SW480 (cell line): ENCODE results near the gene DNAJB5.
"Not testable (repeated sequence)": the region's sequence is repeated elsewhere in the genome, so short reads cannot be mapped to it uniquely, and the experiment has no call there.

Source experiments
- DNase-seq: peaks from one replicate; pipeline ENCODE4 v3.0.0-alpha.2; 2016; ENCODE audit warnings: low spot score

The DNAJB5 gene

DNA sequence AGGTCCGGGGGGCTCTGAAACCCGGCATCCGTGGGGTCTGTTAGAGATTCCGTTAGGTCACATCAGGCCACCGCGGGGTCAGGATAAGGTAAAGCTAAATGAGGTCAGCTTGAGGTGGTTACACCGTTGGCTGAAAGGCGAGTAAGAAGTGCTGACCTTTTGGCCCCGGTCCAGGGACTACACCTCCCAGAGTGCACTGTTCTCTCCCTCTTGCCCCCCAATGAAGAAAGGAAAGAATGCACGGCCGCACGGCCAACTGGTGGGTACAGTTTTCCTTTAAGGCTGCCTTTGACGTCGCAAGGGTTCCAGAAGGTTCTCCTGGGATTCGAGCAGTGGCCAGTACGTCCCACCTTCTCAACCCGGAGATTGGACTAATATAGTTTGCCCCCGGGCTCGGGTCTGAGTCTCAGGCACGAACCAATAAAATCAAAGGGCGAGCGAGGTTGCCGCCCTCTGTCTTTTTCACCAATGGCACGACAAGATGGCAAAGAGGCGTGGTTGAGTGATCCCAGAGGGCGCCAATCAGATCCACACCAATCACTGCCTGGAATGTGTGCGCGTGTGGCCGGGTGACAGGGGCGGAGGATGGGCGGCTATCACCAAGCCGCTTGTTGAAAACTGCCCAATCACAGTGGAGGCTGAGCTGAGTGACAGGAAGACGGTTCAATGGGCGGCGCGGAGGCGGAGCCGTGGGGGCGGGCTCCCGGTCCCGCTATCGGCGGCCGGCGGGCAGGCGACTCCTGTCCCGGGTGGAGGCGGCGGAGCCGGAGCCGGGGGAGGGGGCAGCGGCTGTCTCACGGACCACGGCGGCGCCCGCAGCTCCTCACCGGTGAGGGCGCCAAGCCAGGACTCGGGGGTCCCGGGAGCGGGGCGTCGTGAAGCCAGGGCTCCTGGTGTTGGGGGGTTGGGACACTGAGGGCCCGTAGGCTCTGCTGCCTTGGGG lies at the start of gene DNAJB5:
TSS of gene DNAJB5 (plus strand) at position 743 of the 943 bp plus-strand sequence. CDS start 886 bp downstream, outside the sequence.
- peak; percentile 99 for DNase-seq

DNA sequence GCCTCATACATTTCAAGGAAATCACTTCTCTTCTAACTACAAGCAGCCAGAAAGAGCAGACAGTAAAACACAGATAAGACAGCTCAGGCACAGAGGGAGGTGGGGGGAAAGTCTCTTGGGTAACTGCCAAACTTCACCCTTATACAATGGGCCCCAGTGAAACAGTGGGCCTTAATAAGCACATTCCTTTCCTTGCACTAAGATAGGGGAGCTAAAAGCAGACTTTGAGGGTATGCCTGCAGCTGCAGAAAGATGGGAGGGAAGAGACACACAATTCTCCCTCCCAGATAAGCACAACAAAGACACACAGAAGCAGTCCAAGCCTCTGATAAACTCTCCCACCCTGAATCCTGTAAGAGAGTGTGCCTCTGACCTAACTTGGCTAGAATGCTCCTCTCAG lies 49.6 kb upstream of the DNAJB5 start:
- not testable (repeated sequence) for DNase-seq

DNA sequence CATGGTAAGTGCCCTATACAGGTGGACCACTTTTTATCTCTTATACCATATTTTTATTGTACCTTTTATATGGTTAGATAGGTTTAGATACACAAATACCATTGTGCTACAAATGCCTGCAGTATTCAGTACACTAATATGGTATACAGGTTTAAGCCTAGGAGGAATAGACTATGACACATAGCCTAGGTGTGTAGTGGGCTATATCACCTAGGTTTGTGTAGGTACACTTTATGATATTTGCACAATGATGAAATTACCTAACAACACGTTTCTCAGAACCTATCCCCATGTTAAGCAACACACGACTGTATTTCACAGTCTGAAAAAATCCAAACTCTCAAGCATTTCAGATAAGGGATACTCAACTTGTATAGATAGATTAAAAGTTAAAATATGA lies 41.1 kb upstream of the DNAJB5 start:
- no peak for DNase-seq

DNA sequence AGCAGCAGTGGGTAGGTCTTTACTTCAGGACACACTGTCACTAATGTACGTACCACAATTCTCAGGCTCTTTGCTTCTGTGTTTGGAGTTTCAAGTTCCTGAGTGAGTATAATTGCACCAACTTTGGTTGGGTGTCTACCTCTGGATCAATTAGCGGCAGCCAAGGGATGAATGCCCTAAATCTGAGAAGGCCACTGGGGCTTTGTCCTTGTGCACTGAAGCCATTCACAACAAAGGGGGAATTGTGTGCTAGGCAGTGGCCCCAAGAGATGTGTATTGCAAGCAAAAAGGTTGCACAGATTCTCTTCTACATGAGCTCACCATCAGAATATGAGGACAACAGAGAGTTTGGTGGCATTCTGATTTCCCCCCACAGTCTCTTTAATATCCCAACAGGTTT lies 35.3 kb upstream of the DNAJB5 start:
- no peak for DNase-seq

DNA sequence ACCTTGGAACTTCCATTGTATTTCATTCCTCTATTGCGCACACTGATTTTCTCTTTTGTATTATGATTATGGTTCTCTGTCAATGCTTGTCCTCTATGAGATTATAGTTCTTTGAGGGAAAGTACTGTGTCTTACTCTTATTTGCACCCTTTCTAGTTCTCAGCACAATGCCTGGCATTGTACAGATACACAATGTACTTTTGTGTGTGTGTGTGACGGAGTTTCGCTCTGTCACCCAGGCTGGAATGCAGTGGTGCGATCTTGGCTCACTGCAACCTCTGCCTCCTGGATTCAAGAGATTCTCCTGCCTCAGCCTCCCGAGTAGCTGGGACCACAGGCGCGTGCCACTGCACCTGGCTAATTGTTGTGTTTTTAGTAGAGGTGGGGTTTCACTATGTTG lies 33.5 kb upstream of the DNAJB5 start:
- DNase-seq = not testable (repeated sequence)

DNA sequence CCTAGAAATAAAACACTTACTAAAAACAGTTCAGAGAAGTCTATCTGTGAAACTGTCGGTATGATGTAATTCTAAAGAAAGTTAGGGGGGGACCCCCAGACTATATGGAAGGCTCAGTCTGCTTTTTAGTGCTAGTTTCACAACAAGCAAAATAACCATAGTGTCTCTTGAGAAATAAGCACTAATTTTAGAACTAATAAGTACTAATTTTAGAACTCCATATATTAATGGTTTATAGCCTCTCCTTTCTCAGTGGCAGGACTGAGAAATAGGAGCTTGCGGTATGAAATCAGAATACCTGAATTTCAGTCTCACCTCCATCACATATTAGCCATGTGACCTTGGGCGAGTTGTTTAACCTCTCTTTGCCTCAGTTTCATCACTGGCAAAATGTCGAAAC lies 32.9 kb upstream of the DNAJB5 start:
- no peak for DNase-seq

DNA sequence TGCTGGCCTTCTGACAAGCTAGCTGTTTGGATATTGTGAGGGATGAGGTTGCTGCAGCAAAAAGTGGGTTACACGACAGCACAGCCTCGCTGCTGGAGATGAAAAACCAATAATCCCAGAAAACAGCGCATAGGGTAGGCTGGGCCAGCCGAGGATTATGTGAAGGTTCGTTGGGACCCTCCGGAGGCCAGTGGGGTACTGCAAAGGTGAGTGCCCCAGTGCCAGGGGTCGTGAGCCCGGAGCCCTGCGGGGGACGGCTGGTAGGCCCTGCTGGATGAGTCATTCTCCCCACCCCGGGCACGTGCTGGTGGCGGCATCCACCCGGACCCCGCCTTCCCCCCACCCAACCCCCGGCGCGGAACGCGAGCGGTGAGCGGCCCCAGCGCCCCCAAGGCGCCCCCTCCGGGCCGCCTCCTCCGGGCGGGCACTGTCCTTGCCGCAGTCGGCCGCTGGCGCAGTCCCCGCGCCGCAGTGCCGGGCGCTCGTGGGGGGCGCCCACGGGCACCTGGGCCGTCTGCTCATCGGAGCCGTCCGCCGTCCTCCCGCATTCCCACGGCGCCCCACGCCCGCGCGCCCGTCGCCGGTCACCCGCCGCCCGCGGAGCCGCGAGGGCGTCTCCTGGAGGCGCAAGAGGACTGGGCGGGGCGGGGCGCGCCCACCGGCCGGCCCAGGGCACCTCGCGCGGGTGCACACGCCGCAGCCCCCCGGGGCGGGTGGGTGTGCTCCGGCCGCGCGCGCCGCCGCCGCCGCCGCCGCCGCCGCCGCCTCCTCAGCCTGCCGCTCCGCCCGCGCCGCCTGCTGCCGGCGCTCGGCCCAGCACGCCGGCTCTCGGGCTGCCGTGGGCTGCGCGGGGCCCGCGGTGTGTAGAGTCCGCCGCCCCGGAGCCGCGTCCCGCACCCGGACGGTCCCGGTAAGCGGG lies 31.8 kb upstream of the DNAJB5 start, which contains the start of gene PHF24:
TSS of gene PHF24 (plus strand) at position 794 of the 919 bp plus-strand sequence. CDS start 13,014 bp downstream, outside the sequence.
- DNase-seq = no peak

DNA sequence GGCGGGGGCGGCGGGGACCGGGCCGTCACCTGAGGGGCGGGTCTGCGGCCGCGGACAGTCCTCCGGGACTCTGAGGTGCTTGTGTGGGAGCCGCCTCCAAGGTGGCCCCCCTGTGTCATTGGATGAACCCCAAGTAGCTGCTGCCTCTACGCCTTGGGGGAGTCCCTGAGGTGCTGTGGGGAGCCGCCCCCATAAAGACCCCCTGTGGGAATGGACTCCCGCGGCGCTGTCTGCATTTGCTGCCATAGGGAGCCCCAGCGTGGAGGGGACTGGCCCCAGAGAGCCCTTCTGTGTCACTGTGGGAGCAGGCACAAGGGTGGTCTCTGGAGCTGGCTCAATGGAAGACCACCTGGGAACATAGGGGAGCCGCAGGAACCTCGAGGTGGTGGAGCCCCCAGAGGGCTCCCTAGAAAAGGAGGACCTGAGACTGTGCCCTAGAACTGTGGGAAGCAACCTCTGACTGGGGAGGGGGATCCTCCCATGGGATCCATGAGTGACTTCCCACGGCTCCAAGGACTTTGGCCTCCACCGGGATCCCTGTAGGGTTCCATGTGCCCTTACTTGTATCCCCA lies 31.0 kb upstream of the DNAJB5 start:
- DNase-seq = no peak

DNA sequence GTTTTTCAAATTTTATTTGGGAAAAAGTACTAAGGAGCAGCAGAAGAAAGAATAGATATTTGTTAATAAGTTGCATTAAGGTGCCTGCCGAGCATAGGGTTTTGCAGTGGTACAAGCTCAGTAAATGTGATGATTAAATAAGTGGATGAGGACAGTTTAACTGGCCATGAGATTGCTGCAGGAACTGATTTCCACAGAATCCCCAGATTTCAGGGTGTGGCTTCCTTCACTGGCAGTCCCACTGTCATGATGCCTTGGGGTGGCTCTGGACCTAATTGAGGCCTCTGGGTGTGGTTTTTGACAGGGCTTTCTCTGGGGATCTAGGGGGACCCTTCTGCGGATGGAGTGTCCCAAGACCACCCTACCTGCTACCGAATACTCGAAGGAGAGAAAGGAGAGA lies 30.1 kb upstream of the DNAJB5 start:
- DNase-seq = no peak

DNA sequence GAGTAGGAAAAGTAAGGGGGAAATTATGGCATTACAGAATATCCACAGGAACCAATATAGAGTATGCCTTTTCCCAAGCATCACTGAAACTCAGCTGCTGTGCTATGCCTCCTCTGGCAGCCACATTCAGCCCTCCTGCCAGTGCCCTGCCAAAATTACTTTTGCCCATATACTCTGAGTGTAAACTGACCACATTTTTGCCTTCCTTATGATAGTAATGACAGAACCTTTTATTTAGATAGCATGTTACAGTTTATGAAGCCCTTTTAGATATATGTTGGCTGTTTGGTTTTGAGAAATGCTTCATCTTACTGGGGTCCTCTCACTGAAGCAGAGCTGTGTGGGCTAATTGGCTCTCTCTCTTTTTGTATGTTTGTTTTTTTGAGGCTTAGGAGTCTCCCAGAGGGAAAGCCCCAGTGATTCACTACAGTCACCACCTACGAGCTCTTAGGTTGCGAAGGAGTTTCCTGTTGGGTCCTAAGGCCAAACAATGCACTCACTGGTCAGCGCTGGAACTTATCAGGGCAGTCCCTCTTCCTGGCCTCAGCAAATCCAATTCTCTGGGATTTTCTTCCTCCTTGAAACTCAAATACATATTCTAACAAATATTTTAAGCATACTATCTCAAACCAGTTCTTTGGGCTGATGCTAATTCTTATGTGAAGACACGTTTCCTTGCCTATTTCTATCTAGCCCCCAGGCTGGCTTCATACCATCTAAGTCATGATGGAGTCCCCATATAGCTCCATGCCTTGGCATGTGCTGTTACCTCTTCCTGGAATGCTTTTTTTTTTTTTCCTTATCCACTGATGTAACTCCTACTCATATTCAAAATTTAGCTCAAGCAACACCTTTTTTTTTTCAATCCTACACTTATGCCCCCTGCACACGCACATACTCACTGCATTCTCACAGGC lies 27.7 kb upstream of the DNAJB5 start:
- DNase-seq = no peak

DNA sequence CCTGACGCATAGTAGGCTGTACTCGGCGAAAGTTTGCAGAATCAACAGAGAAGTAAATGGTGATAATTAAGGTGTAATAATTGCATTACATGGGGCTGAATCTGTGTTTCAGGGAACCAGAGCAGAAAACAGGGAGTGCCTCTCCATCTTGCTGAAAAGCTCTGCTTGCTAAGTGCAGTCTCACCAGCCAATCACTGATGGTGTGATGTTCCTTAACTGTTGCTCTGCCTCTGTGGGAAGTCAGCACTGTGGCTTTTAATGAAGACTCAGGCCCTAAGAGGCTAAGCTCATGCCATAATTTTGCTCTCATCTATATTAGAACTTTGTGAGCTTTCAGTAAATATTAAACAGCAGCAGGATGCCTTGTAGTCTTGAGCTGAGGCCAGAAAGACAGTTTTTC lies 27.0 kb upstream of the DNAJB5 start:
- DNase-seq = no peak

DNA sequence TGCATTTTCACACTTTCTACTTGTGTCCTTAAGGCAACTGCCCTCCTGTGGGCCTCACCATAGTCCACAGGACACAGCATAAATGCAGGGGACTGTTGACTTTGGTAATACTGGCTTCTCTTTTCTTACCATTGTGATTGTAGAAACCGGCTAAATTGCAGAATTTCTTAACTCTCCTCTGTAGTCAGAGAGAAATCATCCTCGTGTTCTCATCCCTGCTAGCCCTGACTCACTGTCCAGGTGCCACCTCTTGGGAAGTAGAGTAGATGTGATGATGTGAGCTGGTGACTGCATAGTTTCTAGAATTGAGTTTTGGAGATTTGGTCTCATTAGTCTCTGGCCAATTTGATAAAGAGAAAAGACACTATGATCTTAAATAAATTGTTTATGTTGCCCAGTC lies 26.0 kb upstream of the DNAJB5 start:
- DNase-seq = no peak

DNA sequence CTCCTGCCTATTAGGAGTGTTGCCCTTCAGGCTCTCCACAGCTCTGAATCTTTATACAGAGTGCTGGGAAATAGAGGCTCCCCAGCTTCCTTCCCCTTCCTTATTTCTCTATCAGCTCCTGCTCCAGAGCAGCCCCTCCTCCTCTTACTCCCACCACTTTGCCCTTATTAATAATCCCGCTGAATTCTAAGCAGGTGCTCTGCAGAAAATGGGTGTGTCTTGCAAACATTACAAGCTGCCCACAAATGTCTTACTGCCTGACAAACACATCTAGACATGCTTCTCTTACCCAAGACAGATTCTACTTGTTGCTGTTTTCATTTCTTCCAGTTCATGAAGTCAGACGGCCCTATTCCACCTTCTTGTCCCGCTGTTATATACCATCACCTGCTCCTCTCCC lies 25.1 kb upstream of the DNAJB5 start:
- DNase-seq = no peak

DNA sequence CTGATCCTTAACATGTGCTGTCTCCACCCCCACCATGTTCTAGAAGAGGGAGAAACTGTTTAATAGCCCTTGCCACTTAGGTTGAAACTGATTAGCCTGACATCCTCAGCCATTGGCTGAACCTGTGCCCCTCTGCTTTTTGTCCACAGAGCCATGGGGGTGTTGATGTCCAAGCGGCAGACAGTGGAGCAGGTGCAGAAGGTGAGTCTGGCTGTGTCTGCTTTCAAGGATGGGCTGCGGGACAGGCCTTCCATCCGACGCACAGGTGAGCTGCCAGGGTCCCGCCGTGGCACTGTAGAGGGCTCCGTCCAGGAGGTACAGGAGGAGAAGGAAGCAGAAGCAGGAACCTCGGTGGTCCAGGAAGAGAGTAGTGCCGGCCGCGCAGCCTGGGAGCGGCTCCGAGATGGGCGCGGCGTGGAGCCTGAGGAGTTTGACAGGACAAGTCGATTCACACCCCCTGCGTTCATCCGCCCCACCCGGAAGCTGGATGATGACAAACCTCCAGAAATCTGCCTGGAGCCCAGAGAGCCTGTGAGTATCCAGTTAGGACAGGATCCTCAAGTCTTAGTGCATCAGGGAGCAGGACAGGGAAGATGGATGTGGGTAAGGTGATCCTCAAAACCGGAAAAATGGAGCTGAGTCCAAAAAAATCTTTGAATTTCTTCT lies 18.3 kb upstream of the DNAJB5 start:
- no peak for DNase-seq

DNA sequence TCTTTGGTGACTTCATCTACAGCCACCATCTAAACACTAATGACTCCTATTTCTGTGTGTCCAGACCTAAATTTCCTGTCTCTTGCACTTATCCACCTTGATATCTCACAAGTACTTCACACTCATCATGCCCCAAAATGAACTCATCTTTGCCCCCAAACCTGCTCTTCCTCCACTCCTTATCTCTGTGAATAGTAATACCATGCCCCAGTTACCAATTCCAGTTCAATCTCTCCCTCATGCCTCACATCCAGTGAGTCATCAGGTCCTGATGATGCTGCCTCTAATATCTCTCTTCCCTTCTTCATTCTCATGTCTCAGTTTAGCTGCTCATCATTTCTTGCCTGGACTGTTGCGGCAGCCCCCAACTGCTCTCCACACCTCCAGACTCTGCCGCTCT lies 14.9 kb upstream of the DNAJB5 start:
- no peak for DNase-seq

DNA sequence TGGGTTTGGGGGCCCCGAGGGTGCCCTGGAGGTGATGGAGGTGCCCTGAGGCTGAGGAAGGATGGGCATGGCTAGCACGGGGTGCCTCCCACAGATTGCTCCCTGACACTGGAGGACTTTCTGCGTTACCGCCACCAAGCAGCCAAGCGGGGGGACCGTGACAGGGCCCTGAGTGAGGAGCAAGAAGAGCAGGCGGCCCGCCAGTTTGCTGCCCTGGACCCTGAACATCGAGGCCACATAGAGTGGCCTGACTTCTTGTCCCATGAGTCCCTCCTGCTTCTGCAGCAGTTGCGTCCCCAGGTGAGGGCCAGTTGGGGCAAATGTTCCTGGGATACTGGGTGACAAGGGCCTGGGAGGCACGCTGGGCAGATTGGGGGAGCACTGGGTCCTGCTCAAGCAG lies 13.1 kb upstream of the DNAJB5 start:
- no peak for DNase-seq

DNA sequence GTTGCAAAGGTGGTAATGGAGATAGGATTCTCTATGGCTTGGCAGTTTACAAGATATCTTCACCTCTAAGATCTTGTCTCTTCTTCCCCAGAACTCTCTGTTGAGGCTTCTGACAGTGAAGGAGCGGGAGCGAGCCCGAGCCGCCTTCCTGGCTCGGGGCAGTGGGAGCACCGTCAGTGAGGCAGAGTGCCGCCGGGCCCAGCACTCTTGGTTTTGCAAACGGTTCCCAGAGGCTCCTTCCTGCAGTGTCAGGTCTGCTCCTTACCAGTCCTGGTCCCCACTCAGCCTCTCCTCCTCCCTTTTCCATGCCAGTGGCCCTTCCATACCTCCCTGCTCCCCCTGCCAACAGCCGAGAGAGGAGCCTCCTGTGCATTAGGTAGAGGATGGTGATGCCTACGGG lies 12.6 kb upstream of the DNAJB5 start:
- no peak for DNase-seq

DNA sequence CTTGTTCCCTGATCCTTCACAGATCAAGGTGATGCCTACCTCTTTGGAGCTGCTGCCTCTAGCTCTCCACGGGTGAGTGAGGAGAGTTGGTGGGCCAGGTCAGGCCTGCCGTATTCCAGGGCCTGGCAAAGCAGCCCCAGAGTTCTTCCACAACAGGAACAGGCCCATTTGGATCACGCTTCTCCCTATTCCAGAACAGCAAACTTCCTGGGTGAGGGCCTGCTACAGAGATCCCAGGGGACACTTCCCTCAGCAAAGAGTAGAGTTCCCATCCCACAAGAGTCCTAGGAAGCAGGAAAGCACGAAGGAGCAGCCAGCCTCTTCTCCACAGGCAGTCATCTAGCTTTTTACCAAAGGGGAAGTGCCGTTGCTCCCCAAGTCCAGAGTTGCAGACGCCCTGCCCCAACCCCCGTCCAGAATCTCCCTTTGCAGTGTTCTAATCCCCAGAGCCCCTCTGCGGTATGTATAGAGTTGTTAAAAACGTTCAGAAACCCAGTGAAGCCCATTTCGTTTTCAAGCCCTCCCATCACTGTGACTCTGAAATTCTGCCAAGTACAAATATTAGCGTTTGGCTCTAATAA lies 9.3 kb upstream of the DNAJB5 start:
- no peak for DNase-seq

DNA sequence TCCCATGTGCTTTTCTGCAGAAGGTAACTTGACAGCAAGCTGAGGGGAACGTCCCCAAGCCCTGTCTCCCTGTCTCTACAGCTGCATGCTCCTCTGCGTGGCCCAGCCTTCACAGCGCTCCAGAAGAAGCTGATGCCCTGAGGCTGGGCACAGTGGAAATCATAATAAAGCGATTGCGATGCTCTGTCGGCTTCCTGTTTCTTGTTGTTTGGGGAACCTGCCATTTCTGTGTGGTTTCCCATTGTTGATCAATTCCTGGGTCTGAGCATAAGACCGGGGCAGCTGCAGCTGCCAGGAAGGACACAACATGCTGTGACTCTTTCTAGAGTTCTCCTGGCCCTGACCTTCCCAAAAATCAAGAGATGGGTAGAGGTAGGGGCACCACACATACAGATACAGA lies 7.2 kb upstream of the DNAJB5 start:
- DNase-seq = no peak

DNA sequence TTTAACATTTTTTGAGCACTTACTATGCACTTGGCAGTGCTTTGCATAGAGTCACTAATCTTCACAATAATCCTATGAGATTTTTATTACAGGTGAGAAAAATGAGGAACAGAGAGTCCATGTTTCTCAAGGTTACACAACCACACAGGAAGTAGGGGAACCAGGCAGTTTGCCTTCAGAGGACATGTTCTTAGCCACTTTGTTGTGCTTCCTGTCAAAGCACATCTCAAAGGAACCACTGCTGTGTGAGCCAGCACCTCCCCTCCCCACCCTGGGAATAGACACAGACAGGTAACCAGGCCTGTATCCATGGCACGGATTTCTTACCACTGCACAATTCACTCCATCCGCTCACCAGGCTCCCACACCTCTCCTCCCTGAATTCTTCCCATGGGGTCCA lies 6.3 kb upstream of the DNAJB5 start:
- DNase-seq = no peak
